Ishikawa (cell line): ENCODE measurements around the gene IGFBP7.

Experiments used
- MAX ChIP-seq: IDR thresholded peaks from 2 replicates; pipeline ENCODE4 v1.6.1; 2012
- USF1 ChIP-seq: IDR thresholded peaks from 2 replicates; pipeline ENCODE4 v1.6.1; 2012
- YY1 ChIP-seq: IDR thresholded peaks from 2 replicates; pipeline ENCODE4 v1.6.1; 2012; ENCODE audit warnings: low read depth

GRCh38 chr4:57091657-57092162, 18.5 kb downstream of the IGFBP7 start:
- TF ChIP-seq YY1: no peak
- TF ChIP-seq MAX: no peak
- no peak for TF ChIP-seq USF1
